A549 (cell line): ENCODE data around the gene SSU72.
"Not testable (repeated sequence)": the region's sequence is repeated elsewhere in the genome, so short reads cannot be mapped to it uniquely, and the experiment has no call there.

Experiments used
- CTCF ChIP-seq: fragments of >200 bp; sonication (Bioruptor Twin); formaldehyde crosslinking; IDR thresholded peaks from 3 replicates; pipeline ENCODE4 v1.5.1; 2016
- MYC ChIP-seq: IDR thresholded peaks from 2 replicates; pipeline ENCODE4 v1.6.1; 2012; ENCODE audit warnings: mild to moderate bottlenecking, inconsistent platforms, low read length, improper control_type of control experiment, borderline replicate concordance

GRCh38 chr1:1514376-1514775 lies 60.3 kb downstream of the SSU72 start:
- not testable (repeated sequence) for TF ChIP-seq CTCF, MYC
